Keratinocyte (primary cell): ENCODE results near the gene CSNK2A1.

Experiments
- CTCF ChIP-seq, 3 experiments: IDR thresholded peaks in 1 of 3; conservative IDR thresholded peaks in 1 of 3; optimal IDR thresholded peaks in 1 of 3; 2 replicates in 2 of 3; 3 replicates in 1 of 3; pipeline versions ENCODE3 to v1.5.1; 2011; ENCODE audit warnings: low read length in 3 of 3, mild to moderate bottlenecking in 3 of 3, moderate library complexity in 2 of 3, control low read depth in 1 of 3, inconsistent platforms in 1 of 3; ENCODE audit not compliant: insufficient read depth in 2 of 3; ENCODE audit errors: extremely low read depth in 1 of 3
- EZH2 ChIP-seq: IDR thresholded peaks from one replicate; pipeline ENCODE4 v1.6.1; 2012; ENCODE audit warnings: inconsistent platforms, mild to moderate bottlenecking, low read length, moderate library complexity

GRCh38 chr20:483815-484644 lies 59.6 kb downstream of the CSNK2A1 start:
- TF ChIP-seq CTCF (optimal IDR thresholded peaks at IDR 0.05 in 1 of 3, IDR thresholded peaks at IDR 0.05 in 1 of 3, conservative IDR thresholded peaks at IDR 0.05 in 1 of 3; ENCODE audit: extremely low read depth in 1 of 3, insufficient read depth in 2 of 3, low read length in 3 of 3) (no peak), EZH2 (no peak)
